PFSK-1 (cell line): ENCODE data around the gene SERPINB8.

Experiments used
- FOXP2 ChIP-seq: optimal IDR thresholded peaks from 2 replicates; pipeline ENCODE3; 2011; ENCODE audit warnings: borderline replicate concordance, control low read depth, inconsistent platforms; ENCODE audit not compliant: insufficient read depth; ENCODE audit errors: extremely low read length, extremely low read depth
- POLR2AphosphoS5 ChIP-seq: IDR thresholded peaks from 2 replicates; pipeline ENCODE4 v1.6.1; 2012; ENCODE audit warnings: low read depth, mild to moderate bottlenecking, control low read depth, low read length, moderate library complexity
- REST ChIP-seq, 2 experiments: IDR thresholded peaks; 2 replicates each; pipeline versions ENCODE4 v1.6.1 to v1.8.0; 2011 to 2012; ENCODE audit warnings: low read depth in 2 of 2, low read length in 2 of 2, control low read depth in 1 of 2, inconsistent platforms in 1 of 2, mild to moderate bottlenecking in 1 of 2, moderate library complexity in 1 of 2; ENCODE audit not compliant: insufficient read depth in 1 of 2
- SIN3A ChIP-seq: IDR thresholded peaks from 2 replicates; pipeline ENCODE4 v1.6.1; 2012; ENCODE audit warnings: mild to moderate bottlenecking, low read length, moderate library complexity, borderline replicate concordance; ENCODE audit not compliant: insufficient read depth
- TAF1 ChIP-seq: IDR thresholded peaks from 2 replicates; pipeline ENCODE4 v1.6.1; 2012; ENCODE audit warnings: low read length, control low read depth, borderline replicate concordance; ENCODE audit not compliant: insufficient read depth

The SERPINB8 gene

GRCh38 chr18:63956755-63957154 lies 13.1 kb upstream of the SERPINB8 start:
- TF ChIP-seq POLR2AphosphoS5 (no peak), TAF1 (no peak), REST (IDR thresholded peaks at IDR 0.05; ENCODE audit: insufficient read depth in 1 of 2, low read depth in 2 of 2, low read length in 2 of 2) (no peak), SIN3A (no peak), FOXP2 (no peak)

GRCh38 chr18:63960891-63961290 lies 9.0 kb upstream of the SERPINB8 start:
- TF ChIP-seq TAF1 (no peak), REST (IDR thresholded peaks at IDR 0.05; ENCODE audit: insufficient read depth in 1 of 2, low read depth in 2 of 2, low read length in 2 of 2) (no peak), POLR2AphosphoS5 (no peak), FOXP2 (no peak), SIN3A (no peak)

- TF ChIP-seq TAF1 (no peak), REST (IDR thresholded peaks at IDR 0.05; ENCODE audit: insufficient read depth in 1 of 2, low read depth in 2 of 2, low read length in 2 of 2) (no peak), FOXP2 (no peak), POLR2AphosphoS5 (no peak), SIN3A (no peak)
These were observed 8.4 kb upstream of the SERPINB8 start for GRCh38 chr18:63961435-63961980.

- TF ChIP-seq SIN3A (no peak), POLR2AphosphoS5 (no peak), FOXP2 (no peak), REST (IDR thresholded peaks at IDR 0.05; ENCODE audit: insufficient read depth in 1 of 2, low read depth in 2 of 2, low read length in 2 of 2) (no peak), TAF1 (no peak)
These were observed 7.7 kb upstream of the SERPINB8 start for GRCh38 chr18:63962137-63962536.
